CD8-positive, alpha-beta memory T cell (primary cell): ENCODE data around the gene SASH1. TPM values are rescaled to one million over a fixed set of nuclear protein-coding genes. Genes with fewer than 3 reads are reported as not detected.

Experiments used
- CTCF ChIA-PET: fragments of 350-600 bp; sonication (Branson Sonifier 250); formaldehyde crosslinking; loops from one replicate; lab custom pipeline; 2021; ENCODE audit warnings: antibody characterized with exemption; lab: Charles Lee
- POLR2A ChIA-PET: fragments of 350-600 bp; sonication (Branson Sonifier 250); formaldehyde crosslinking; loops from one replicate; lab custom pipeline; 2021; ENCODE audit warnings: antibody characterized with exemption; lab: Charles Lee
- DNase-seq, 5 donors: peaks; one replicate each; pipeline versions ENCODE4 v3.0.0 to v3.0.0-alpha.2; 2020 to 2022; ENCODE audit warnings: mixed read lengths in 1 of 5
- H3K27ac ChIP-seq: one replicate; pipeline ENCODE4 v1.7.0; 2013; ENCODE audit warnings: low read depth, mild to moderate bottlenecking, low read length, moderate library complexity
- H3K27me3 ChIP-seq: 2 replicates; pipeline ENCODE4 v1.7.0; 2013; ENCODE audit warnings: low read length, mild to moderate bottlenecking; ENCODE audit not compliant: insufficient read depth, poor library complexity, severe bottlenecking
- H3K36me3 ChIP-seq: 2 replicates; pipeline ENCODE4 v1.7.0; 2013; ENCODE audit warnings: mild to moderate bottlenecking, low read length, moderate library complexity; ENCODE audit not compliant: insufficient read depth
- H3K4me1 ChIP-seq: 2 replicates; pipeline ENCODE4 v1.7.0; 2013; ENCODE audit warnings: mild to moderate bottlenecking, low read length, moderate library complexity; ENCODE audit not compliant: insufficient read depth
- H3K4me3 ChIP-seq: 2 replicates; pipeline ENCODE4 v1.7.0; 2013; ENCODE audit warnings: mild to moderate bottlenecking, low read length
- H3K9me3 ChIP-seq: 2 replicates; pipeline ENCODE4 v1.7.0; 2013; ENCODE audit warnings: mild to moderate bottlenecking, low read length
- H3K27ac Mint-ChIP-seq, 8 donors: one replicate each; pipeline ENCODE4 v1.8.0; 2020 to 2021; ENCODE audit warnings: mixed read lengths in 8 of 8, mild to moderate bottlenecking in 6 of 8, inconsistent platforms in 3 of 8, moderate library complexity in 3 of 8
- H3K27me3 Mint-ChIP-seq, 2 donors: one replicate each; pipeline ENCODE4 v1.8.0; 2020 to 2021; ENCODE audit warnings: mixed read lengths in 2 of 2, mild to moderate bottlenecking in 1 of 2, moderate library complexity in 1 of 2
- H3K36me3 Mint-ChIP-seq, 3 donors: one replicate each; pipeline ENCODE4 v1.8.0; 2020 to 2021; ENCODE audit warnings: mixed read lengths in 3 of 3, inconsistent platforms in 1 of 3, mild to moderate bottlenecking in 1 of 3
- H3K4me1 Mint-ChIP-seq, 3 donors: one replicate each; pipeline ENCODE4 v1.8.0; 2020 to 2021; ENCODE audit warnings: mixed read lengths in 3 of 3, inconsistent platforms in 1 of 3, mild to moderate bottlenecking in 1 of 3
- H3K4me3 Mint-ChIP-seq, 7 donors: one replicate each; pipeline ENCODE4 v1.8.0; 2020 to 2021; ENCODE audit warnings: mixed read lengths in 7 of 7, mild to moderate bottlenecking in 6 of 7, moderate library complexity in 4 of 7, inconsistent platforms in 2 of 7
- H3K9me3 Mint-ChIP-seq, 5 donors: one replicate each; pipeline ENCODE4 v1.8.0; 2020 to 2022; ENCODE audit warnings: mixed read lengths in 5 of 5, mild to moderate bottlenecking in 3 of 5, moderate library complexity in 2 of 5, inconsistent platforms in 1 of 5
- polyA plus RNA-seq: library from polyadenylated mRNA; unstranded; fragments of 300-500 nt; fragmentation: Illumina TruSeq; gene quantifications from one replicate; pipeline ENCODE4 v1.2.3, GENCODE V29; 2021
- total RNA-seq, 2 experiments: library from RNA; stranded (reverse); gene quantifications; one replicate each; pipeline ENCODE4 v1.2.3, GENCODE V29; 2021

The SASH1 gene
- total and polyA plus RNA-seq, 3 experiments from 2014 or later: 0.72 to 0.95 TPM; not detected in 1

GRCh38 chr6:148336901-148337300 is 5.7 kb upstream of the SASH1 start:
- H3K27me3 ChIP-seq: no peaks in the 10 kb centered on the region
- no peaks in the 10 kb centered on the region for H3K36me3 Mint-ChIP-seq
- H3K27ac Mint-ChIP-seq: no peak overlapping the region
- no peaks in the 10 kb centered on the region for H3K4me1 ChIP-seq
- no peak overlapping the region for H3K4me3 ChIP-seq
- peaks cover 0 to 1% (median under 1%) of the 10 kb centered on the region in 3 donors for H3K4me1 Mint-ChIP-seq
- no peaks in the 10 kb centered on the region for H3K9me3 Mint-ChIP-seq
- ChIA-PET CTCF (no interaction called here), POLR2A (no interaction called here)
- peaks cover 16 to 20% of the 10 kb centered on the region in 2 donors for H3K27me3 Mint-ChIP-seq
- no peak for DNase-seq
- H3K9me3 ChIP-seq: no peaks in the 10 kb centered on the region
- H3K36me3 ChIP-seq: no peaks in the 10 kb centered on the region
- no peak overlapping the region for H3K27ac ChIP-seq
- H3K4me3 Mint-ChIP-seq: no peak overlapping the region

GRCh38 chr6:148339766-148340165 is 2.9 kb upstream of the SASH1 start:
- no peak overlapping the region for H3K27ac Mint-ChIP-seq
- Histone ChIP-seq H3K27me3 (peaks cover 4% of the 10 kb centered on the region), H3K4me1 (no peaks in the 10 kb centered on the region), H3K9me3 (no peaks in the 10 kb centered on the region), H3K27ac (no peak overlapping the region), H3K36me3 (no peaks in the 10 kb centered on the region), H3K4me3 (no peak overlapping the region)
- peaks cover 5 to 16% (median 15%) of the 10 kb centered on the region in 3 donors for H3K4me1 Mint-ChIP-seq
- H3K9me3 Mint-ChIP-seq: no peaks in the 10 kb centered on the region
- no peak overlapping the region for H3K4me3 Mint-ChIP-seq
- peaks cover 25 to 26% of the 10 kb centered on the region in 2 donors for H3K27me3 Mint-ChIP-seq
- ChIA-PET POLR2A (no interaction called here), CTCF (no interaction called here)
- no peaks in the 10 kb centered on the region for H3K36me3 Mint-ChIP-seq
- DNase-seq: no peak

GRCh38 chr6:148340586-148341297 is 1.9 kb upstream of the SASH1 start:
- Mint-ChIP-seq H3K9me3 (no peaks in the 10 kb centered on the region), H3K27ac (no peak overlapping the region), H3K36me3 (no peaks in the 10 kb centered on the region), H3K27me3 (peaks cover 30 to 34% of the 10 kb centered on the region in 2 donors), H3K4me3 (no peak overlapping the region), H3K4me1 (peaks cover 5 to 16% (median 15%) of the 10 kb centered on the region in 3 donors)
- ChIA-PET CTCF (no interaction called here), POLR2A (no interaction called here)
- H3K4me1 ChIP-seq: no peaks in the 10 kb centered on the region
- H3K27me3 ChIP-seq: peaks cover 4% of the 10 kb centered on the region
- no peak overlapping the region for H3K27ac ChIP-seq
- no peaks in the 10 kb centered on the region for H3K9me3 ChIP-seq
- no peaks in the 10 kb centered on the region for H3K36me3 ChIP-seq
- no peak overlapping the region for H3K4me3 ChIP-seq
- DNase-seq: no peak

GRCh38 chr6:148342100-148342349 is 613 bp upstream of the SASH1 start:
- no peaks in the 10 kb centered on the region for H3K36me3 Mint-ChIP-seq
- ChIA-PET CTCF (no interaction called here), POLR2A (no interaction called here)
- H3K27me3 Mint-ChIP-seq: peaks cover 33 to 47% of the 10 kb centered on the region in 2 donors
- no peaks in the 10 kb centered on the region for H3K9me3 Mint-ChIP-seq
- Histone ChIP-seq H3K36me3 (no peaks in the 10 kb centered on the region), H3K4me1 (no peaks in the 10 kb centered on the region), H3K27ac (no peak overlapping the region), H3K9me3 (no peaks in the 10 kb centered on the region), H3K27me3 (peaks cover 4% of the 10 kb centered on the region), H3K4me3 (no peak overlapping the region)
- H3K4me1 Mint-ChIP-seq: peaks cover 5 to 16% (median 15%) of the 10 kb centered on the region in 3 donors
- H3K4me3 Mint-ChIP-seq: peak overlapping the region; percentile 56 to 78 (median 67)
- H3K27ac Mint-ChIP-seq: no peak overlapping the region
- DNase-seq: no peak

- Histone ChIP-seq H3K4me1 (no peaks in the 10 kb centered on the region), H3K27me3 (peaks cover 4% of the 10 kb centered on the region), H3K9me3 (no peaks in the 10 kb centered on the region), H3K27ac (no peak overlapping the region), H3K4me3 (no peak overlapping the region), H3K36me3 (no peaks in the 10 kb centered on the region)
- Mint-ChIP-seq H3K27ac (no peak overlapping the region), H3K36me3 (no peaks in the 10 kb centered on the region), H3K4me1 (peaks cover 5 to 16% (median 15%) of the 10 kb centered on the region in 3 donors), H3K9me3 (no peaks in the 10 kb centered on the region), H3K27me3 (peaks cover 39 to 56% of the 10 kb centered on the region in 2 donors), H3K4me3 (peak overlapping the region in 4 of 7 donors; percentile 23 to 28 (median 26))
- ChIA-PET CTCF (no interaction called here), POLR2A (no interaction called here)
- DNase-seq: no peak
These were observed 577 bp downstream of the SASH1 start for GRCh38 chr6:148343047-148343782.

GRCh38 chr6:148345176-148345575 is 2.5 kb downstream of the SASH1 start:
- ChIA-PET POLR2A (no interaction called here), CTCF (no interaction called here)
- no peak overlapping the region for H3K4me3 ChIP-seq
- H3K9me3 ChIP-seq: no peaks in the 10 kb centered on the region
- H3K4me3 Mint-ChIP-seq: no peak overlapping the region
- H3K36me3 Mint-ChIP-seq: no peaks in the 10 kb centered on the region
- no peaks in the 10 kb centered on the region for H3K36me3 ChIP-seq
- peaks cover 5 to 16% (median 15%) of the 10 kb centered on the region in 3 donors for H3K4me1 Mint-ChIP-seq
- no peaks in the 10 kb centered on the region for H3K4me1 ChIP-seq
- H3K27ac Mint-ChIP-seq: peak overlapping the region in 1 of 8 donors; percentile 64
- H3K27ac ChIP-seq: no peak overlapping the region
- DNase-seq: no peak
- peaks cover 4% of the 10 kb centered on the region for H3K27me3 ChIP-seq
- peaks cover 0 to 2% (median 0%) of the 10 kb centered on the region in 5 donors for H3K9me3 Mint-ChIP-seq
- H3K27me3 Mint-ChIP-seq: peaks cover 41 to 56% of the 10 kb centered on the region in 2 donors

- Histone ChIP-seq H3K36me3 (no peaks in the 10 kb centered on the region), H3K4me1 (no peaks in the 10 kb centered on the region), H3K27ac (no peak overlapping the region), H3K4me3 (no peak overlapping the region), H3K27me3 (peaks cover 4% of the 10 kb centered on the region), H3K9me3 (no peaks in the 10 kb centered on the region)
- Mint-ChIP-seq H3K36me3 (no peaks in the 10 kb centered on the region), H3K4me1 (peaks cover 5 to 16% (median 15%) of the 10 kb centered on the region in 3 donors), H3K27me3 (peaks cover 41 to 56% of the 10 kb centered on the region in 2 donors), H3K27ac (no peak overlapping the region), H3K4me3 (no peak overlapping the region), H3K9me3 (peaks cover 0 to 2% (median 0%) of the 10 kb centered on the region in 5 donors)
- ChIA-PET CTCF (no interaction called here), POLR2A (no interaction called here)
- DNase-seq: no peak
These were observed 2.9 kb downstream of the SASH1 start for GRCh38 chr6:148345578-148345977.

GRCh38 chr6:148346681-148347440 is 4.2 kb downstream of the SASH1 start:
- ChIA-PET POLR2A (no interaction called here), CTCF (no interaction called here)
- Histone ChIP-seq H3K36me3 (no peaks in the 10 kb centered on the region), H3K4me3 (no peak overlapping the region), H3K4me1 (no peaks in the 10 kb centered on the region), H3K27me3 (peaks cover 4% of the 10 kb centered on the region), H3K9me3 (no peaks in the 10 kb centered on the region), H3K27ac (no peak overlapping the region)
- Mint-ChIP-seq H3K4me1 (peaks cover 5 to 16% (median 14%) of the 10 kb centered on the region in 3 donors), H3K36me3 (no peaks in the 10 kb centered on the region), H3K27ac (no peak overlapping the region), H3K9me3 (peaks cover 0 to 2% (median 0%) of the 10 kb centered on the region in 5 donors), H3K27me3 (peaks cover 37 to 55% of the 10 kb centered on the region in 2 donors), H3K4me3 (no peak overlapping the region)
- DNase-seq: no peak
